Glomerular endothelial cell (primary cell): ENCODE results near the gene PCBD1. TPM values are rescaled to one million over a fixed set of nuclear protein-coding genes. Genes with fewer than 3 reads are reported as not detected.
"Not testable (repeated sequence)": the region's sequence is repeated elsewhere in the genome, so short reads cannot be mapped to it uniquely, and the experiment has no call there.

Experiments used
- DNase-seq: peaks from one replicate; pipeline ENCODE4 v3.0.0-alpha.2; 2011; ENCODE audit warnings: low read depth, low spot score; ENCODE audit errors: extremely low read depth
- total RNA-seq: library from RNA; depleted of rRNA; stranded (reverse); fragments of >200 nt; gene quantifications from 2 replicates; pipeline ENCODE4 v1.2.3, GENCODE V29; 2015

The PCBD1 gene
- total RNA-seq, 1 donor from 2014 or later = 67.1 TPM

DNA sequence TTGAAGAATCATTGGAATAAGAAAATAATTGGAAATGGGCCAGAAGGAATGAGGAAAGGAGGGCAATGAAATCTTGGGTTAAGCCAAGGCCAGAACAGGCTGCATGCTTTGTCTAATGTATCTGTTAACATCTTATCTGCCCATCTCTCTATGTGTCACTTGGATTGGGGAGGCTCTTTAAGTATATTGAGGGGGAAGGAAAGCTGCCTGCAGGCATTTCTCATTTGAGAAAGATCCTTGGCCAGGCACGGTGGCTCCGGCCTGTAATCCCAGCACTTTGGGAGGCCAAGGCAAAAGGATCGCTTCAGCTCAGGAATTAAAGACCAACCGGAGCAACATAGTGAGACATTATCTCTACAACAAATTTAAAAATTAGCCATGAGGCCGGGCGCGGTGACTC, 14.3 kb downstream of the PCBD1 start:
- DNase-seq = no peak

DNA sequence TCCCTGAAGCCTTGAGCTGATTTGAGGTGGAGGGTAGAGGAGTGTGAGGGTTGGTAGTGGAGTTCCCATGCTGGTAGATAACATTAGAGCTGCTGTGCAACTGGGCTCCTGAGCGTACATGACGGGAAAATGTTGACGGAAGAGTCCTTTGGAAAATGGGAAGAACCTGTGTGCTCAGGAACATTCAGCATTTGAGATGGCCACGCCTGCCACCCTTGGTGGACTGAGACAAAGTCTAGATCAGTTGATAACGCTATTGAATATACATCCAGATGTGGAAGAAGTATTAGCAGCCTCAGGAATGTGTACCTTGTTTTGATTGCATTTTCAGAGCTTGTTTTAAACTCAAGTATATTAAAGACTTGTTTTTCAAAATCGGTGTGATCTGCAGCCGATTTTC, 16.1 kb downstream of the PCBD1 start:
- no peak for DNase-seq

DNA sequence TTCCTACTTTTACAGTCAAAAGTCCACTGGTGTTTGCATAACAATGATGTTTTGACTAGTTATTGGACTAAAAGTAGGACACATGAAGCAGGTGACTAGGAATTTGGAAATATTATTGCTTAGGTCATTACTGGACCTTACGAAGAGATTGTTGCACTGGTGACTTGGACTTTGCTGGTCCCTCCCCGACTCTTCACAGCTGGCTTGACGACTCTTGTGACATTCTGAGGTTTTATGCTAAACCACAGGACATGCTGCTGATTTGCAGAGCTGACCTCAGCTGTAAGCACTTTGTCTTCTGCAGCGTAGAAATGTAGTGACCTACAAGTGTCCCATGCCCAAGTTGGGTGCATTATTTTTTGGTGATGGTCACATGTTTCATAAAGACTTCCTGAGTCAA, 21.9 kb downstream of the PCBD1 start:
- no peak for DNase-seq

DNA sequence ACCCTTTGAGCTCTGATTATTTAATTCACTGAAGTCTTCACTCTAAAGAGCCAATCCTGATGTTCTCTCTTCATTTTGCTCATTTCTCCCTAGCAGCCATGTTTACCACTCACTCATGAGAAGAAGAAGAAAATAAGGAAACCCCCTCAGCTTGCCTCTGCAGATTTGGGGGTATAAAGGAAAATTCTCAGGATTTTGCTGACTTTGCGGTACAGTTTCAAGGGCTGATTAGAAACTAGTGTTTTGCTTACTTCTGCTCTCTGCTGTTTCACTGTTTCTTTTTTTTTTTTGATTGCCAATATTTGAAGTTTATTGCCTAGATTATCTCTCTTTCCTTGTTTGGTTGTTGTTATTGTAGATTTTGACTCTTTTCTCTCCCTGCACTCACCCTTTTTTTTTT, 23.4 kb downstream of the PCBD1 start:
- no peak for DNase-seq

DNA sequence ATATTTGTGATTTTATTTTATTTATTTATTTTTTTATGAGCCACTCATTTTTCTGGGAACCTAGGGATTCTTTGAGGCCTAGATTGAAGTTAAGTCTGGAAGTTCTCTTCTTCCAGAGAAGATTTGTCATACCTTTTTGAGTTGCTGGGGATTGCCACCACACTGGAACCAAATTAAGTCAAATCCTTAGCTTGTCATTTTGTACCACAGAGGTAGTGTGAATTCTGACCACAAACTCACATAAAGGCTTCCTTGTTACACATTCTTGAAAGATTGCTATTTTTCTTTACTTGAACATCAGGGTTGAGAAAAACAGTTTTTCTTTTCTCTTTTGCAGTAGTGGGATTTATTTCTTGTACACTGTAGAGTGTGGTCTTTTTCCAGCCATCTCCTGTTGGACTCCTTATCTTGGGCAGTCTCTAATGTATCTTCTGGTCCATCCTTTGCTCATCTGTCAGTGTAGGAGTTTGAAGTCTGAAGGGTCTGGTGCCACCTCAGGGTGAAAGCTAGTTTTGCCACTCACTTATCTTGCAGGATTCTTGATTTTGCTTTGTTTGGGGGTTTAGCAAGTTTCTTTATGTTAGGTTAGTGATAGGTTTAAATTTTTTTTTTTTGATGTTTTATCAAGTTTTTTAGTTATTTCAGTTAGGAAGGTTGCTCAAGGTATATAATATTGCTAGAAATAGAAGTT, 24.8 kb downstream of the PCBD1 start:
- no peak for DNase-seq

DNA sequence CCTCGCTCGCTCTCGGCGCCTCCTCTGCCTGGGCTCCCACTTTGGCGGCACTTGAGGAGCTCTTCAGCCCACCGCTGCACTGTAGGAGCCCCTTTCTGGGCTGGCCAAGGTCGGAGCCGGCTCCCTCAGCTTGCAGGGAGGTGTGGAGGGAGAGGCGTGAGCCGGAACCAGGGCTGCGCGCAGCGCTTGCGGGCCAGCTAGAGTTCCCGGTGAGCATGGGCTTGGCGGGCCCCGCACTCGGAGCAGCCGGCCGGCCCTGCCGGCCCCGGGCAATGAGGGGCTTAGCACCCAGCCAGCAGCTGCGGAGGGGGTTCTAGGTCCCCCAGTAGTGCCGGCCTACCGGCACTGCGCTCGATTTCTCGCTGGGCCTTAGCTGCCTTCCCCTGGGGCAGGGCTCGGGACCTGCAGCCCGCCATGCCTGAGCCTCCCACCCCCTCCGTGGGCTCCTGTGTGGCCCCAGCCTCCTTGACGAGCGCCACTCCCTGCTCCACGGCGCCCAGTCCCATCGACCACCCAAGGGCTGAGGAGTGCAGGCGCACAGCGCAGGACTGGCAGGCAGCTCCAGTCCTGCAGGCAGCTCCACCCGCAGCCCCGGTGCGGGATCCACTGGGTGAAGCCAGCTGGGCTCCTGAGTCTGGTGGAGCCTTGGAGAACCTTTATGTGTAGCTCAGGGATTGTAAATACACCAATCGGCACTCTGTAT, 26.7 kb downstream of the PCBD1 start:
- not testable (repeated sequence) for DNase-seq

DNA sequence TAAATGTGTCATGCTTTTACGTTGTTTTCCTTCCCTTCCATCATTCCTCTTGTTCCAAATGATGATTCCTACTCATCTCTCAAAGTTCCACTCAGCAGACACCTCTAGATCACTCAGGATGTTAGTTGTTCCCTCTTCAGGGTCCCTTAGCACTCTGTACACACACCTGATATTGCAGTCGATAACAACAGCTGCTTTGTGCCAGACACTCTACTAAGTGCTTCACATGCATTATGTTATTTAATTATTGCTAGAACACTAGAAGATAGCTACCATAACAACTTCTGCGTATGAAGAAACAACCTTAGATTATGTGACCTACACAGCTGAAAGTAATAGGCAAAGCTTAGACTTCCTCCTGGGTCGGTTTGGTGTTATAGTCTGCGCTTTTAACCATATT, 29.6 kb downstream of the PCBD1 start:
- DNase-seq = no peak

DNA sequence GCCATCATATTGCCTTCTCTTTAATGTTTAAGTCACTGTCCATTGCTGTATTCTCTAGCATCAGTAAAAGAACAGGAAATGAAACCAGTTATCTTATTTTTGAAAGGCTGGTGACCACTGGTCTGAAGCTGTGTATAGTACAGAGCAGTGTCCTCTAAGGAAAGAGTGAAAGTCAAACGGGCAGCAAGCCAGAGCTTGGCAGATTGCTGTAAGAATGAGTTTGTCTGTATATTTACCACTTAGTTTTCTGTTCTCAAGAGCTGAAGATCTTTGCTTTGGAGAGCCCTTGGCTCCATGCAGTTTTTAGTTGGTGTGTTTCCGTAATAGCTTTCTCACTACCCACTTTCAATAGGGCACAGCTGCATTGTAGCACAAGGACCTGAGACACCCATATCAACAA, 31.9 kb downstream of the PCBD1 start:
- DNase-seq = no peak

DNA sequence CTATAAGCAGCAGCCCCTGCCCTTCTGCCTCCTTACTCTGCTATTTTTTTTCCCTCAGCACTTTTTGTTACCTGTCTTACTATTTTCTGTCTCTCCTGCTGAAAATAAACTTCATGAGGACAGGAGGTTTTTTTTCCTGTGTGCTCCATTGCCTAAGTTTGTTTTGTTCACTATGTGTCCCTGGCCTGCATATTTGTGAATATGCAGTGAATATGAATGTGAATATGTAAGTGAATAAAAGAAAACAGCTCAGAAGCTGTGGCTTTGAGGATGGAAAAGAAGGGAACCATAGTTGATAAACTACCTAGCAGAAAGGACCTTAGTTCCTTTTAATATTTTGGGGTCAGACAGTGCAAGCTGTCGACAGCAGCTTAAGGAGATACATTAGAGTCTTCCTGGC, 34.9 kb downstream of the PCBD1 start:
- DNase-seq = no peak

DNA sequence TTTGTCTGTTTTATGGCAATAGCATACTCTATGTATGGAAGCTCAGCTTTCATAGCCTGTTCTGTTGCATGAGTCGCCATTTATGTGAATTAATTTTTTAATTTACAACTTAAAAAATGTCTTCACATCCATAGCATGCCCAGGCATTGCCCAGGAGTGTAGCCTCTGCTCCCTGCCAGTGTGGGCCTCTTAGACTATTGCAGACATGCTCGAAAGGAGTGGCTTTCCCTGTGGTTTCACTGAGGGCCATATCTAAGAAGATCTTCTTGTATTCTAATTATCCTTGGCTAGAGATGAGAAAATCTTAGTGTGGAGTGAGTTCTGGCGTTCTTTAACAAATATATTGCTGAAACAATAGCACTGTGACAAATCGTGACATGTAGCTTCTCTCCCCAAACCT, 35.3 kb downstream of the PCBD1 start:
- DNase-seq = no peak

DNA sequence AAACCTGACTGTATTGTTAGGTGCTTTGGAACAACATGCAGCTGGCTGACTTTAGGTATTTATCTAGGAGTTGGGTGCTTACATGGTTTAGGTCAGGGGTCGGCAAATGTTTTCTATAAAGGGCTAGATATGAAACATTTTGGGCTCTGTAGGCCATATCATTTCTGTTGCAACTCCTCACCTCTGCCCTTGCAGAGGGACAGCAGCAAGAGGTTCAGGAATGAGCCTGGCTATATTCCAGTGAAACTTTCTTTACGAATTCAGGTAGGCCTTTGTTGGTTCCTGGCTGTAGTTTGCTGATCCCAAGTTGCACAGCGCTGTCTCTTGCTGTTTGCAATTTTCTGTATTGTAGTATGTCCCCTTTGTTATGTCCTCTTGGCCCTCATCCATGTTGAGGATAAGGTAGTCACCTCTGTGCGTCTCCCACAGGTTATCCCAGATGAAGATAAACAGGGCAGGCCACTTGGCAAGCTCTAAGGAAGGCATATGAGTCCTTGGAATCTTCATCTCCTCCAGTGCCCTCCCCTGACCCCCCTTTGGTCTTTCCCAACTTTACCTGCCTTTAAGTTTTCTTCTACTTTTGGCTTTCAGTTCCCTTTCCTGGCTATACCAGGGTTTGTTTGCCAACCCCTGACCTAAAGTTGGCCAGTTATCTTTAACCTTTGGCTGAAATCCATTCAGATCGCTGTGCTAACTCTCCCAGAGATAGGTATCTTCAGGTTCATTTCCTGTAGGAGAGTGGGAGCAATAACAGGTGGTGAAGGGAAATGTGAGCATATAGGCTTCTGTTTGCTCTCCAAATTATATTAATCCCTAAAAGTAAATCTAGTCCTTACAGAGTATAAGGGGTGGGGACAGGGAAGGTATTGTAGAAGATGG, 36.5 kb downstream of the PCBD1 start:
- no peak for DNase-seq

DNA sequence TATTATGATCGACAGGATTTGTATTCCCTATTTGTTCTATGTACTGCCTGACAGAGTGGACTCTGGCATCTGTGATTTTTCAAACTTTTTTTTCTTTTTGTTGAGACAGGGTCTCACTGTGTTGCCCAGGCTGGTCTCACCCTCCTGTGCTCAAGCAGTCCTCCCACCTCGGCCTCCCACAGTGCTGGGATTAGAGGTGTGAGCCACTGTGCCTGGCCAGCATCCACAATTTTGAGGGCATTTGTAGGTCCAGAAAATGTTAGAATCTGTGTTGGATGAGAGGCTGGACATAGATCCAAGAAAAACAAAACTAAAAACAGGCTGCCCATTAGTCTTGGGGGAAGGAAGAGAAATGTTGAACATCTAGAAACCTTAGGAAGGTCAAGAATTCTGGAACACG, 38.3 kb downstream of the PCBD1 start:
- no peak for DNase-seq

DNA sequence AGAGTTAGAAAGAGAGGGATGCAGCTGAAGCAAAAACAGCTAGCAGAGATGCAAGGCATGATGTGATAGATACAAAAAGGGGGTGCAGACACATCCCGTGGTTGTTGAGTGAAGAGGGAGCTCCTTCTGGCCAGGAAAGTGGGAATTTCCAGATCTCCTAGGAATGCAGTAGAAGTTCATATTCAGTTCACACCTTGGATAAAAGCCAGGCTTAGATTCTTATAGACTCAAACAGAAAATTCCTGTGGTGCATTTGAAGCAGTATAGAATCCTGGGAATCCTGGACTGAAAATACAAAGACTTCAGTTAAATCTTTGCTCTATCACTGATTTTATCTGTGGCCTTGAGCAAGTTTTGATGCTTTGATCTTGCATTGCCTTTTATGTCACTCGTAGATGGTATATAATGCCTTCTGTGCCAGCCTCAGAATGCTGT, 38.8 kb downstream of the PCBD1 start:
- no peak for DNase-seq

DNA sequence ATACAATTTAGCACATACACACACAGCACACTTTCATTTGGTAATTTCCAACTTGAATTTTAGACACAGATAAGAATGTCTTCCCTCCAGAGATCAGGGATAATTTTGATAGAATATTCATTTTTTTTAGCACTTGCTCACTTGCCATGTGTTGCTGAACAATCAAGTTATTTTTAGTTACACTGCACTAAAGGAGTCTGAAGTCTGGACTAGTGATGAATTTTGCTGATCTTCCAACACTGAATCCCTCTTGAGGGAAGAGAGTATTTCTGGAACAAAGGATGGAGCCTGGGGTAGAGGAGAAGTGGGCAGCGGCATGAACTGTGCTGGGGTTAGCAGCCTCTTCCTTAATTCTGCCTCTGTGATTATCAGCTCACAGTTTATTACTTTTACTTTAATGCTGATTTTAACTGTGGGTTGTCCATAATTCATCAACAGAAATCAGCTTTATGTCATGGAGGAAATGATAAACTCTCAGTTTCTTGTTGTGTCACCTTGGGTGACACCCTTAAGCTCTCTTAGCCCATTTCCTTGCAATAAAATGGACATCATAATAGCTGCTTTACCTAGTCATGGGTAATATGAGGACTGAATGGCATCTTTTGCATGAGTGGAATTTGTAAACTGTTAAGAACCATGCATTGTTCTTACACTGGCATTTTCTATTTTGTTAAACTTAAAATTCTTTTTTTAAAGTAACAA, 40.6 kb downstream of the PCBD1 start:
- no peak for DNase-seq

DNA sequence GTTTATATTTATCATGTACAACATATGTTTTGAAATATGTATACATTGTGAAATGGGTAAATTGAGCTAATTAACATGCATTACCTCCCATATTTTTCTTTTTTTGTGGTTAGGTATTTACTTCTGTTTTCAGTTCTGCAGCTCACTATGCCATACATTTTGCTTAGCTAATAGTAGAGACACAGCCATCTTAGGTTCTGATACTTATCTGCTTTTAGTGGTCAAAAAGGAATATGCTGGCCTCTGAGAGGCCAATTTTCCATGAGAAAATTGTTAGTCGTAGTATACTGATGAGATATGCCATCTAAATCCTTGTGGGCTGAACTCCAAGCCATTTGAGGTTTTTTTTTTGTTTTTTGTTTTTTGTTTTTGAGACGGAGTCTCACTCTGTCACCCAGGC, 41.6 kb downstream of the PCBD1 start:
- no peak for DNase-seq

DNA sequence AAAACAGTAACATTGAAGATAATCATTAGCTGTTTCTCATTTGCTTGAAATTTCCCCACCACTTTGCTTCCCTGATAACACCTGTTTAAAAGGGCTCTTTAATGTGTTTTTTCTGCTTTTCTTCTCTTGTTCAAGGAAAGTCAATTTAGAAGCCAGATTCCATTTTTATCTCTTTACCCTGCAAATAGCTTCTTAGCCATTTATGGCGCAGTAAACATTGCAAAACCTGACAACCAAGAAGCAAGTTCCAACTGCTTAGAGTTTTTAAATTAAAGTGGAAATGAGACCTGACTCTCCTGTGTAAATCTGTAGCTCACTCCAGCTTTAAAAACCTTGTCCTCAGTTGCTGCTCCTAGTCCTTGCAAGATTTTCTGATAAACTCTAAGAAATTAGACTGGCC, 42.5 kb downstream of the PCBD1 start:
- no peak for DNase-seq

DNA sequence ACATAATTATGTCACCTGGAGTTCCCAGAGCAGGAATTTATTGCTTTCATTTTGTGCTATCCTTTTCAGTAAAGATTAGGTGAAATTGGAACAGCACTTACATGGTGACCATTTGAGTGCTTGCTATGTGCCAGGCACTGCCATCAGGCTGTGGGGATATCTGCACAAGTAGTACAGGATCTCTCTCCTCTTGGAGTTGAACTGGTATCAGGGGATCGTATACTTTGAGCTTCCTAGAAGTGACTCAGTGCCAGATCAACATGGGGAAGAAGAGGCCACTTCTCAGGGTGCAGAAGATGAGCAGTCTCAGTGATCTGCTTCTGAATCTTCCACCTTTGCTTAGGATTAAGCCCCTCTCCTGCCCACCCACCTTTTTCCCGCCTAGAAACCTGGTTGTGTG, 43.1 kb downstream of the PCBD1 start:
- DNase-seq = no peak

DNA sequence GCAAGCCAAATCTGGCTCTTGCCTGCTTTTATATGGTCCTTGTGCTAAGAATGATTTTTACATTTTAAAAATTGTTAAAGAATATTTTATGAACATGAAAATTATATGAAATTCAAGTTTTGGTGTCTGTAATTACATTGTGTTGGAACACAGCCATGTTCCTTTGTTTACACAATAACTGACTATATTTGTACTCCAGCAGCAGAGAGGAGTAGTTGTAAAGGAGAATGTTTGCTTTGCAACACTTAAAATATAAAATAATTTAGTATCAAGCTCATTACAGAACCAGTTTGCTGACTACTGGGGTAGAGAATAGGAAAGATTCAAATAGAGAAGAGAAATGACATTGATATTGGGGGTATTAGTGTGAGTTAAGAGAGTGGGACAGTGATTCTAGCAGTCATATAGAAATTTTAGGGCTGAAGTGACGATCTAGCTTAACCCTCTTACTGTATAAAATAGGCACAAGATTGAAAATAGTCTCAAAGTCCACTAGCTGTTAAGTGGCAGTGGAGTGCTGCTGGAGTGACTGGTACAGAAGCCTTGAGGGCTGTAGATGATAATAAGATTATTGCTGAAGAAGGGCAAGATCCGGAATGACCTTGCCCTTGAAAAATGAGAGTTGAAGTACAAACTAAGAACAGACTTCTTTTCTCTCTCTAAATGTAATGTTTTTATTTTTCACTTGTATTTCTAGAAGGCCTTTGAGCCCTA, 44.4 kb downstream of the PCBD1 start:
- no peak for DNase-seq

DNA sequence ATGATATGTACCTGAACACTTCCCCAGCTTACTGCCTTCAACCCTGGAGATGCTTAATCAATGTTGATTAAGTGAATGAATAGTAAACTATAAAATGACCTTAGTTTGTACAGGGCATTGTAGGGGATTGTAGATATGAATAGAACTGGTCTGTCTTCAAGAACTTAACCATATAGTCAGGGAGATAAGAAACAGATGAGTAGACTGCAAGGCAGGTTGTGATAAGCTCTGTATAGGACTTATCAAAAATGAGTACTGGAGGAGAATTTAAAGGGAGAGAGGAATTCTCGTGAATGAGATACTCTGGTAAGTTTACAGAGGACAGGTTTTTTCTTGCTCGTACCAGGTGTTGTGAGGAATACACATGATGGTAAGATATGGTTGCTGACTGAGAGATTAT, 45.0 kb downstream of the PCBD1 start:
- DNase-seq = no peak

DNA sequence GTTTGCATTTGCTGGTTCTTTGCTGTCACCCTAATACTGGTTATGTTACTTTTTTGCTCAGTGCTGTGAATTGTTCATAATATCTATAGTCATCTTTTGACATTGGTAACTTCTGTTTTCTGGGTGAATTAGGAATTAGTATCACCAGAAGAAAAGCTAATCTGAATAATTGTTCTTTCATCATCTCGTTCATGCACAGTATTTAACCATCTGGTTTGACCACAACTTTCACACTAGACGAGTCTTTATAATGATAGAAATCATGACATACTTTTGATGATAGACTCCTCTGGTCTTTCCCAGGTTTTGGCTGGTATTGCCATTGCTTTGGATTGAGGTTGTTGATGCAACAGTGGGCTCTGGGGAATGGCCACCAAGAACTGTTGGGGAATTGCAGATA, 47.5 kb downstream of the PCBD1 start:
- no peak for DNase-seq
